ACC112 (cell line): ENCODE measurements around the gene CISD2.
"Not testable (repeated sequence)": the region's sequence is repeated elsewhere in the genome, so short reads cannot be mapped to it uniquely, and the experiment has no call there.

Experiments
- H2AFZ ChIP-seq: fragments of 200-600 bp; sonication (generic); one replicate; pipeline ENCODE4 v1.6.0; 2017; ENCODE audit warnings: antibody characterized with exemption, low read length; ENCODE audit not compliant: unreplicated experiment
- H3K27ac ChIP-seq: fragments of 200-600 bp; sonication (generic); 2 replicates; pipeline ENCODE4 v1.5.1; 2014; ENCODE audit warnings: low read depth, mild to moderate bottlenecking, antibody characterized with exemption, low read length, moderate library complexity
- H3K27me3 ChIP-seq: fragments of 200-600 bp; sonication (generic); 2 replicates; pipeline ENCODE4 v1.6.1; 2014; ENCODE audit warnings: mild to moderate bottlenecking, antibody characterized with exemption, low read length, moderate library complexity, mixed read lengths; ENCODE audit not compliant: insufficient read depth
- H3K36me3 ChIP-seq: fragments of 200-600 bp; sonication (generic); 2 replicates; pipeline ENCODE4 v1.6.1; 2016; ENCODE audit warnings: mild to moderate bottlenecking, antibody characterized with exemption, low read length, moderate library complexity, mixed read lengths; ENCODE audit not compliant: insufficient read depth
- H3K4me1 ChIP-seq: fragments of 200-600 bp; sonication (generic); one replicate; pipeline ENCODE4 v1.6.1; 2016; ENCODE audit warnings: low read length, mixed read lengths; ENCODE audit not compliant: insufficient read depth, unreplicated experiment, control insufficient read depth
- H3K4me3 ChIP-seq: fragments of 200-600 bp; sonication (generic); 2 replicates; pipeline ENCODE4 v1.5.1; 2014; ENCODE audit warnings: mild to moderate bottlenecking, low read depth, low read length
- H3K79me2 ChIP-seq: fragments of 200-600 bp; sonication (generic); one replicate; pipeline ENCODE4 v1.6.0; 2016; ENCODE audit warnings: low read length; ENCODE audit not compliant: control insufficient read depth, unreplicated experiment, insufficient read depth

Gene CISD2

GRCh38 chr4:102850370-102850769 lies 18.4 kb upstream of the CISD2 start:
- Histone ChIP-seq H3K4me1 (no peaks in the 10 kb centered on the region), H3K79me2 (no peaks in the 10 kb centered on the region), H2AFZ (no peak overlapping the region), H3K27me3 (no peaks in the 10 kb centered on the region), H3K27ac (no peak overlapping the region), H3K36me3 (no peaks in the 10 kb centered on the region), H3K4me3 (no peak overlapping the region)

DNA sequence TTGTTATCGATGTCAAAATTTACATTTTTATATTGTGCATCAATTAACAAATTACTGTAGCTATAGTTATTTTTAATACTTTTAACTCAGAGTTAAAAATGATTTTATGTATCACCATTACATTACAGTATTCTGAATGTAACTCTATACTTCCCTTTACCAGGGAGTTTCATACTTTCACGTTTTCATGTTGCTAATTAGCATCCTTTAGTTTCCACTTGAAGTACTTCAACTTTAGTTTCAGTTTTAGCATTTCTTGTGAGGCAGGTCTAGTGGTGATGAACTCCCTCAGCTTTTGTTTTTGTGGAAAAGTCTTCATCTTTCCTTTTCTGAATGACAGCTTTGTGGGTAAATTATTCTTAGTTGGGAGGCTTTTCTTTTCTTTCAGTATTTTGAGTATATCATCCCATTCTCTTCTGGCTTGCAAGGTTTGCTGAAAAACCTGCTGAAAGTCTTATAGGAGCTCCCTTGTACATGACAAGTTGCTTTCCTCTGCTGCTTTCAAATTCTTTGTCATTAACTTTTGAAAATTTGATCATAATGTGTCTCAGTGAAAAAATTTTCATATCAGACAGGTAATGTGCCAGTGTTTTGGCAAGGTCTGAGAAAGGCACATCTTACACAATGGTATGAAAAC lies 9.8 kb upstream of the CISD2 start:
- Histone ChIP-seq H2AFZ (no peak overlapping the region), H3K4me3 (no peak overlapping the region), H3K27me3 (no peaks in the 10 kb centered on the region), H3K27ac (no peak overlapping the region), H3K4me1 (no peaks in the 10 kb centered on the region), H3K79me2 (peaks cover 2% of the 10 kb centered on the region), H3K36me3 (peaks cover 15% of the 10 kb centered on the region)

DNA sequence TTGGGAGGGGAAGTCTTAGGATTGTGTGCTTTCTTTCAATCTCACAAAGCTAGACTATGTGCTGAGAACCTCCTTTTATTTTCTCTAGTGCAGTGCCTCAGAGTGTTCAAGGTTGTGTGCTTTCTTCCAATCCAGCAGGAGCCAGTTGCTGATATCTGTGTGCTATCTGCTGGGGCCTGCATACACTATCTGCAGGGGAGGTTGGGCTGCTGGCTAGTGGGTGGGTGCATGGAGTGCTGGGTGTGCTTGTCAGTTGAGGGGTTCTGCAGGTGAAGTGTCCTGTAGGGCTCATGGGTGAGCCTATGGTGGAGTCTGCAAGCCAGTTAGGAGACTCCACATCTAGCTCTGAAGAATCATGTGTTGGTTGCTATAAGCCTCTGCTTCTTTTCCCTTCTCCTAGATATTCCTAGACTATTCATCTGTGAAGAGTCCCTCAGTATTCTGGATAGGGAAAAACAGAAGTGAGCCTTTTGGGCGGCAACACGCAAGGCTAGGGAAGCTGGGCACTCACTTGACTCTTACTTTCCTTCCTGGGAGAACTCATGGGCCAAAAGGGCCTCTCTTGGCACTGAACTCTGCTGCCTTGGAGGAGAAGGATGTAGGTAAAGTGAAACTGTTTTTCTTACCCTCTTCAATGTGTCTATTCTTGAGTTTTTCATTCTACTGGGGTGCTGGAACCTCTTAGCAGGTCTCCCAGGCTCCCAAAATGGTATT lies 8.0 kb upstream of the CISD2 start:
- Histone ChIP-seq H2AFZ (no peak overlapping the region), H3K27me3 (no peaks in the 10 kb centered on the region), H3K4me3 (no peak overlapping the region), H3K36me3 (peaks cover 15% of the 10 kb centered on the region), H3K27ac (no peak overlapping the region), H3K79me2 (peaks cover 18% of the 10 kb centered on the region), H3K4me1 (no peaks in the 10 kb centered on the region)

GRCh38 chr4:102862016-102862415 lies 6.8 kb upstream of the CISD2 start:
- peaks cover 15% of the 10 kb centered on the region for H3K36me3 ChIP-seq
- no peak overlapping the region for H3K27ac ChIP-seq
- no peaks in the 10 kb centered on the region for H3K27me3 ChIP-seq
- no peak overlapping the region for H3K4me3 ChIP-seq
- H3K4me1 ChIP-seq, result peaks cover 5% of the 10 kb centered on the region
- no peak overlapping the region for H2AFZ ChIP-seq
- peaks cover 30% of the 10 kb centered on the region for H3K79me2 ChIP-seq

- no peak overlapping the region for H3K27ac ChIP-seq
- peaks cover 37% of the 10 kb centered on the region for H3K79me2 ChIP-seq
- H3K27me3 ChIP-seq, result no peaks in the 10 kb centered on the region
- no peak overlapping the region for H2AFZ ChIP-seq
- H3K36me3 ChIP-seq, result peaks cover 15% of the 10 kb centered on the region
- H3K4me1 ChIP-seq, result peaks cover 11% of the 10 kb centered on the region
- no peak overlapping the region for H3K4me3 ChIP-seq
Measured at GRCh38 chr4:102862747-102863146, 6.0 kb upstream of the CISD2 start.

DNA sequence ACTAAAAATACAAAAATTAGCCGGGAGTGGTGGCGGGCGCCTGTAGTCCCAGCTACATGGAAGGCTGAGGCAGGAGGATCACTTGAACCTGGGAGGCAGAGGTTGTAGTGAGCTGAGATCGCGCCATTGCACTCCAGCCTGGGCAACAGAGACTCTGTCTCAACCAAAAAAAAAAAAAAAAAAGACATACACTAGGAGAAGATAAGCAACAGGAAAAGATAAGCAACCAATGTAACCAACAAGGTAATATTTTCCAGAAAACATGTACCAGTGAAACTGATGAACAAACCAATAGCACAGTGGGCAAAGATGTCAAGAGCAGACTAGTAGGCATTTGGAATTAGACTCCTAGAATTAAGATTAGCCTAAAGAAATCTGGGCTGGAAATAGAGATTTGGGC lies 3.5 kb upstream of the CISD2 start:
- not testable (repeated sequence) for H3K27me3 ChIP-seq, H3K36me3 ChIP-seq, H3K27ac ChIP-seq, H3K4me3 ChIP-seq, H2AFZ ChIP-seq
- Histone ChIP-seq H3K79me2 (peaks cover 50% of the 10 kb centered on the region), H3K4me1 (peaks cover 11% of the 10 kb centered on the region)

- H3K27ac ChIP-seq, result peak overlapping the region; percentile 93; the same call in 1 of the 2 replicates
- peaks cover 72% of the 10 kb centered on the region for H3K79me2 ChIP-seq
- H3K4me1 ChIP-seq, result peaks cover 22% of the 10 kb centered on the region
- H3K4me3 ChIP-seq, result peak overlapping the region; percentile 79
- no peaks in the 10 kb centered on the region for H3K36me3 ChIP-seq
- H3K27me3 ChIP-seq, result no peaks in the 10 kb centered on the region
- peak overlapping the region; percentile 1 for H2AFZ ChIP-seq
Measured at GRCh38 chr4:102867278-102868152, 1.3 kb upstream of the CISD2 start.

DNA sequence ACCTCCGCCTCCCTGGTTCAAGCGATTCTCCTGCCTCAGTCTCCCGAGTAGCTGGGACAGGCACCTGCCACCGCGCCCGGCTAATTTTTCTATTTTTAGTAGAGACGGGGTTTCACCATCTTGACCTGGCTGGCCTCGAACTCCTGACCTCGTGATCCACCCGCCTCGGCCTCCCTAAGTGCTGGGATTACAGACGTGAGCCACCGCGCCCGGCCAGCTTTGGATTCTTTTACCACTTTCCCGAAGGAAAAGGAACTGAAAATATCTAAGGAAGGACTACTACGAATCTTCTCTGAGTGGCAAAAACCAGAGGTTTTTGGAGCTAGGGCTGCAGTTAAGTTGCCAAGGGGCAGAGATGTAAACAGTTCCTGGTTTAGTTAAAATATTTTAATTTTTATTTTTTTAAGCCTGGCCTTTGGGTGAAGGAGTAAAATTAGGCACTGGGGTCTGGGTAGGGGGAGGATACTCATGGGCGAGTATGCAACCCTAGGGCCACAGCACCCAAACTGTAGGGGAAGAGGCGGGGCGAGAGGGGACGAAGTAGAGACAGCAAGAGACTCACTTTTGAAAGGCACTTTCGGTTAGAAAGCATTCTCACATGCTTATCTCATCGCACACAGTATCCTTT lies 525 bp upstream of the CISD2 start:
- H3K4me1 ChIP-seq, result peaks cover 22% of the 10 kb centered on the region
- H3K4me3 ChIP-seq, result peak overlapping the region; percentile 79
- peaks cover 79% of the 10 kb centered on the region for H3K79me2 ChIP-seq
- H3K36me3 ChIP-seq, result no peaks in the 10 kb centered on the region; the same call in 1 of the 2 replicates
- H3K27ac ChIP-seq, result peak overlapping the region; percentile 93
- H2AFZ ChIP-seq, result peak overlapping the region; percentile 81
- H3K27me3 ChIP-seq, result no peaks in the 10 kb centered on the region

DNA sequence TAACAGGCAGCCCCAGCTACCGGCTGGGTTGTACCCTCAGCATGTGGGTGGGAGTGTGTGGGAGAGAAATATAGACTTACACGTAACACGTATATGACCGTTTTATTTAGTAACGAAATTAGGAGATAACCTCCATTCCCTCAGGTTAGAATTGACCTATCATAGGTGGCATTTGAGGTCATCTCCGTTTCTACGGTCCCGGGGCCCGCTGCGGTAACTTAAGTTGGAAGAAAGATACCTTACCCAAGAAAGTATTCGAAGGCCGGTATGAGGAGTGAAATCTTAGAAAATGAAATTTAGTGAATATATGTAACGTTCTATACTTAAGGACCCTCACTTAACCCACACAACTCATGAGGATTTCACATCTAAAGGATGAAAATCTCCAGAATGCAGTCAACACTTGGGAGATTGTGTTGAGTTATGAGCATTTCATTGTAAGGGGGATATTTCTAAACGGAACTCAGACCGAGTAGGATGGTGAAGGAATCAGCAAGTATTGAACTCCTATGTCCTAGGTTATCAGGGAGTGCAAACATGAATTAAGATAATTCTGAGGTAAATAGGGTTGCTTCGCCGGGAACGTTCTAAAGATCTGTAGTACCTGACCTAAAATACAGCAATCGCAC lies 891 bp downstream of the CISD2 start:
- peaks cover 1% of the 10 kb centered on the region for H3K36me3 ChIP-seq
- H2AFZ ChIP-seq, result peak overlapping the region; percentile 79
- H3K4me1 ChIP-seq, result peaks cover 22% of the 10 kb centered on the region

DNA sequence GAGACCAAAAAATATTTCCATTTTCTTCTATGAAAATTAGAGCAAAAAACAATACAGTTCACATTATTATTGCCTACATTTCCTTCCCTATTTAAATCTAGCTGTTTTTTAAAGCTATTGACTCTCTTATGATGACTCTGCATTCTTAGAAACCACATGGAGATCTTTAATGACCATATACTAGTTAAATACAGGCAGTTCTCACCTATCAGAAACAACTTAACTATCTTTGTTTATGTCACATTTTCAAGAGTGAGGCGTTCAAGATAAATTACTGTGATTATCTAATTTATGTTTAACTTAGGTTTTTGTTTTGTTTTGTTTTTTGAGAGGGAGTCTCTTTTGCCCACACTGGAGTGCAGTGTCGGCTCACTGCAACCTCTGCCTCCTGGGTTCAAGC lies 3.0 kb downstream of the CISD2 start:
- Histone ChIP-seq H3K79me2 (peaks cover 74% of the 10 kb centered on the region), H3K4me3 (no peak overlapping the region), H3K36me3 (peaks cover 22% of the 10 kb centered on the region), H3K27ac (no peak overlapping the region), H2AFZ (no peak overlapping the region), H3K4me1 (peaks cover 20% of the 10 kb centered on the region), H3K27me3 (no peaks in the 10 kb centered on the region)

More for the DNA sequence above, 891 bp downstream of the CISD2 start:
- H3K79me2 ChIP-seq, result peaks cover 82% of the 10 kb centered on the region
- no peaks in the 10 kb centered on the region for H3K27me3 ChIP-seq
- peak overlapping the region; percentile 79 for H3K4me3 ChIP-seq
- peak overlapping the region; percentile 93 for H3K27ac ChIP-seq
